Measurements from ENCODE around the gene GSC.

- TF ChIP-seq CTCF (IDR thresholded peaks at IDR 0.05) = no peak
- TF ChIP-seq EZH2 (IDR thresholded peaks at IDR 0.05) = no peak
- no peak for TF ChIP-seq EZH2phosphoT487 (IDR thresholded peaks at IDR 0.05)
These were observed 1.8 kb downstream of the GSC start for GRCh38 chr14:94768141-94768520.

All from neural progenitor cell (in vitro differentiated cells).